ENCODE results near the gene ANKRD63. TPM values are rescaled to one million over a fixed set of nuclear protein-coding genes. Genes with fewer than 3 reads are reported as not detected.

Gene ANKRD63
- total and polyA plus RNA-seq, 2 donors (not counting 1 experiment from before 2014, with no cell fraction given), result 0.25 TPM; not detected in 1

DNA sequence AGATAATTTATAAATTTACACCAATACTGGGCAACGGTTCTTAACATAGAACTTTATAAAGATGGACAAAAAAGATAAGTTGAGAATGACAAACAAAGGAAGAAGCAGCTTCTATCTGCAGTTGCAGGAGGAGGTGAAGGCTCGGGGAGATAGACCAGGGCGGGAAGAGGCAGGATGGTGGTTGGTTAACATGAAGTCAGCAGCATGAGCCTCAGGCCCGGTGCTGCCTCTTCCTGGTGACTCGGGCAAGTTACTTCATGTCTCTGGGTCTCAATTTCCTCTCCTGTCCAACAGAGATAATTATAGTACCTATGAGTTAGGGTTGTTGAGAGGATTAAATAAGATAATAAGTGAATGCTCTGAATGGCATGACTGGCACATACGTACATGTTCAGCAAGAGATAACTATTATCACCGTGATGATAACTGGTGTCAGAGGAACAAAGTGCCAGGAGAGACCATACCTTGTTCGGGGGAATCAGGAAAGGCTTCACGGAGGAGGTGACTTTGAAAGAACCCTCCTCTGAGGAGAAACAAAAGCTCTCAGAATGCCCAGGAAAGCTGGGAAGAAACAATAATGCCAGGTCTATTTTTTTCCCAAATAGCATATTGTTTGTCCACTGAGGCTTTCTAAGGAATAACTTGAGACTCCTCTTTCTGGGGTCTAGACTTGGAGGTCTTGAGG lies 39.6 kb downstream of the ANKRD63 start:
- H3K4me3 ChIP-seq (ENCODE audit: control extremely low read depth in 1 of 5, extremely low read depth in 1 of 5, insufficient read depth in 1 of 5, low read depth in 2 of 5, low read length in 4 of 5), result no peak overlapping the region
- intact Hi-C loops (cut with micrococcal nuclease), result no loop called here
- POLR2A ChIA-PET, result no interaction called here
- TF ChIP-seq, protein P1, sequence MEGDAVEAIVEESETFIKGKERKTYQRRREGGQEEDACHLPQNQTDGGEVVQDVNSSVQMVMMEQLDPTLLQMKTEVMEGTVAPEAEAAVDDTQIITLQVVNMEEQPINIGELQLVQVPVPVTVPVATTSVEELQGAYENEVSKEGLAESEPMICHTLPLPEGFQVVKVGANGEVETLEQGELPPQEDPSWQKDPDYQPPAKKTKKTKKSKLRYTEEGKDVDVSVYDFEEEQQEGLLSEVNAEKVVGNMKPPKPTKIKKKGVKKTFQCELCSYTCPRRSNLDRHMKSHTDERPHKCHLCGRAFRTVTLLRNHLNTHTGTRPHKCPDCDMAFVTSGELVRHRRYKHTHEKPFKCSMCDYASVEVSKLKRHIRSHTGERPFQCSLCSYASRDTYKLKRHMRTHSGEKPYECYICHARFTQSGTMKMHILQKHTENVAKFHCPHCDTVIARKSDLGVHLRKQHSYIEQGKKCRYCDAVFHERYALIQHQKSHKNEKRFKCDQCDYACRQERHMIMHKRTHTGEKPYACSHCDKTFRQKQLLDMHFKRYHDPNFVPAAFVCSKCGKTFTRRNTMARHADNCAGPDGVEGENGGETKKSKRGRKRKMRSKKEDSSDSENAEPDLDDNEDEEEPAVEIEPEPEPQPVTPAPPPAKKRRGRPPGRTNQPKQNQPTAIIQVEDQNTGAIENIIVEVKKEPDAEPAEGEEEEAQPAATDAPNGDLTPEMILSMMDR (IDR thresholded peaks at IDR 0.05), result no peak
- TF ChIP-seq EZH2 (IDR thresholded peaks at IDR 0.05; ENCODE audit: borderline replicate concordance, insufficient read depth, low read depth, low read length, poor library complexity, severe bottlenecking), result no peak
- H3K36me3 ChIP-seq (replicated peaks in 1 of 2; ENCODE audit: control extremely low read depth in 1 of 2, control insufficient read depth in 1 of 2, extremely low read depth in 1 of 2, insufficient read depth in 2 of 2, low read length in 1 of 2), result no peaks in the 10 kb centered on the region
- H3K4me2 ChIP-seq (replicated peaks; ENCODE audit: low read depth, low read length, poor library complexity, severe bottlenecking), result no peak overlapping the region
- H3K27ac ChIP-seq (ENCODE audit: low read length in 2 of 2), result no peak overlapping the region
- Mint-ChIP-seq H3K4me3 (no peak overlapping the region), H3K9me3 (ENCODE audit: insufficient read depth) (no peaks in the 10 kb centered on the region), H3K27me3 (peaks cover 6% of the 10 kb centered on the region), H3K4me1 (peaks cover 13% of the 10 kb centered on the region), H3K27ac (no peak overlapping the region)
- peaks cover 14 to 15% of the 10 kb centered on the region in 2 donors for H3K4me1 ChIP-seq (ENCODE audit: control insufficient read depth in 2 of 2, insufficient read depth in 2 of 2, low read length in 2 of 2)
- no peak overlapping the region for H2AFZ ChIP-seq (ENCODE audit: insufficient read depth, low read depth, low read length, poor library complexity, severe bottlenecking)
- WGBS (ENCODE audit: insufficient coverage), result 95% methylated on average over 3 of the region's 9 CpGs
- CTCF ChIA-PET, result interaction anchor here (0.9 kb wide), 1 partner anchor 35 kb away, joined by 3 read pairs; no protein-coding TSS in a partner anchor
- no peaks in the 10 kb centered on the region for H3K79me2 ChIP-seq (ENCODE audit: control insufficient read depth, insufficient read depth, low read length)
- DNase-seq, result no peak
- no peaks in the 10 kb centered on the region for H4K20me1 ChIP-seq (ENCODE audit: control insufficient read depth, insufficient read depth, low read length, poor library complexity, severe bottlenecking)
- no peak overlapping the region for H3K9ac ChIP-seq (ENCODE audit: low read length)
- H3K9me3 ChIP-seq (ENCODE audit: control extremely low read depth in 1 of 3, control insufficient read depth in 2 of 3, insufficient read depth in 1 of 3, low read length in 2 of 3), result peaks cover 0 to 4% (median 0%) of the 10 kb centered on the region in 3 donors
- peaks cover 0 to 18% (median 6%) of the 10 kb centered on the region in 4 experiments for H3K27me3 ChIP-seq (replicated peaks in 1 of 4; ENCODE audit: control extremely low read depth in 1 of 4, control insufficient read depth in 3 of 4, insufficient read depth in 4 of 4, low read length in 3 of 4)
- no peak for ATAC-seq (ENCODE audit: low read depth)

DNA sequence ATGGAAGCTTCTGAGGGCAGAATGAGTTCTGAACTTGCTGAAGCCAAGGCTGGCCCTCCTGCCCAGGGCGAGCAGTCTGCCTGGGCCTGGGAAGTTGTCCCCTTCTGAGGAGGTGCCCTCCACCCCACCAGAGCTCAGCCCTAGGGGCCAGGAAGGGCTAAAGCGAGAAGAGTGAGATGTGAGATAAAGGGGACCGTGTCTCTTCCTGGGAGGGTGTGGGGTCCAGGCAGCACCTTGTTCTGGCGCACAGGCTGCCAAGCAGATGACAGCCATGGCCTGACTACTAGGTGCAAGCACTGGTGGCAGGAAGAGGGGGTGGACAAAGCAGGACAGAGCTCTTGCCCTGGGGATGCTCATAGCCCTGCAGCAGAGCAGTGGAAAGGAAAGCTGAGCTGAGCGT lies 40.3 kb downstream of the ANKRD63 start:
- Histone ChIP-seq H2AFZ (ENCODE audit: insufficient read depth, low read depth, low read length, poor library complexity, severe bottlenecking) (no peak overlapping the region), H3K9ac (ENCODE audit: low read length) (no peak overlapping the region), H3K4me2 (replicated peaks; ENCODE audit: low read depth, low read length, poor library complexity, severe bottlenecking) (no peak overlapping the region), H3K4me1 (ENCODE audit: control insufficient read depth in 2 of 2, insufficient read depth in 2 of 2, low read length in 2 of 2) (peaks cover 16% of the 10 kb centered on the region in 2 donors), H3K4me3 (ENCODE audit: control extremely low read depth in 1 of 5, extremely low read depth in 1 of 5, insufficient read depth in 1 of 5, low read depth in 2 of 5, low read length in 4 of 5) (no peak overlapping the region), H3K27me3 (replicated peaks in 1 of 4; ENCODE audit: control extremely low read depth in 1 of 4, control insufficient read depth in 3 of 4, insufficient read depth in 4 of 4, low read length in 3 of 4) (peaks cover 0 to 18% (median 6%) of the 10 kb centered on the region in 4 experiments), H3K9me3 (ENCODE audit: control extremely low read depth in 1 of 3, control insufficient read depth in 2 of 3, insufficient read depth in 1 of 3, low read length in 2 of 3) (peaks cover 0 to 4% (median 0%) of the 10 kb centered on the region in 3 donors), H3K27ac (ENCODE audit: low read length in 2 of 2) (no peak overlapping the region), H4K20me1 (ENCODE audit: control insufficient read depth, insufficient read depth, low read length, poor library complexity, severe bottlenecking) (no peaks in the 10 kb centered on the region), H3K79me2 (ENCODE audit: control insufficient read depth, insufficient read depth, low read length) (no peaks in the 10 kb centered on the region), H3K36me3 (replicated peaks in 1 of 2; ENCODE audit: control extremely low read depth in 1 of 2, control insufficient read depth in 1 of 2, extremely low read depth in 1 of 2, insufficient read depth in 2 of 2, low read length in 1 of 2) (no peaks in the 10 kb centered on the region)
- Mint-ChIP-seq H3K4me3 (no peak overlapping the region), H3K9me3 (ENCODE audit: insufficient read depth) (no peaks in the 10 kb centered on the region), H3K27me3 (peaks cover 9% of the 10 kb centered on the region), H3K27ac (no peak overlapping the region), H3K4me1 (peaks cover 19% of the 10 kb centered on the region)
- ChIA-PET CTCF (interaction anchor here (0.9 kb wide), 1 partner anchor 36 kb away, joined by 3 read pairs; no protein-coding TSS in a partner anchor), POLR2A (no interaction called here)
- WGBS (ENCODE audit: insufficient coverage), result 100% methylated on average over 4 of the region's 5 CpGs
- TF ChIP-seq, protein P1 (IDR thresholded peaks at IDR 0.05), result no peak
- TF ChIP-seq EZH2 (IDR thresholded peaks at IDR 0.05; ENCODE audit: borderline replicate concordance, insufficient read depth, low read depth, low read length, poor library complexity, severe bottlenecking), result no peak
- intact Hi-C loops (cut with micrococcal nuclease), result no loop called here
- DNase-seq (no peak), ATAC-seq (ENCODE audit: low read depth) (no peak)

Measured in B cell (primary cell).